CD4-positive, alpha-beta T cell (primary cell): ENCODE data around the gene KCNQ1. TPM values are rescaled to one million over a fixed set of nuclear protein-coding genes. Genes with fewer than 3 reads are reported as not detected.

ENCODE experiments used
- ATAC-seq: fragments of 200-7000 bp; cut with Tn5 transposase; one replicate; pipeline ENCODE4 v1.10.0; 2022; ENCODE audit warnings: mild to moderate bottlenecking; ENCODE audit not compliant: poor library complexity
- CTCF ChIA-PET: fragments of 350-600 bp; sonication (Branson Sonifier 250); formaldehyde crosslinking; loops from one replicate; lab custom pipeline; 2021; ENCODE audit warnings: antibody characterized with exemption, inconsistent platforms; lab: Charles Lee
- POLR2A ChIA-PET: fragments of 350-600 bp; sonication (Branson Sonifier 250); formaldehyde crosslinking; loops from one replicate; lab custom pipeline; 2021; ENCODE audit warnings: antibody characterized with exemption, inconsistent platforms; lab: Charles Lee
- DNase-seq, 14 experiments: peaks; one replicate each; pipeline ENCODE4 v3.0.0-alpha.2; 2013 to 2020; ENCODE audit warnings: mixed read lengths in 2 of 14
- H3K27ac ChIP-seq, 2 donors: one replicate each; pipeline versions ENCODE4 v1.5.1 to v1.7.0; 2013; ENCODE audit warnings: low read length in 2 of 2, low read depth in 1 of 2, mild to moderate bottlenecking in 1 of 2
- H3K27me3 ChIP-seq, 2 experiments: 1 replicate in 1 of 2; 2 replicates in 1 of 2; pipeline versions ENCODE4 v1.6.1 to v1.7.0; 2013; ENCODE audit warnings: low read length in 2 of 2, control low read depth in 1 of 2, mild to moderate bottlenecking in 1 of 2, moderate library complexity in 1 of 2; ENCODE audit not compliant: insufficient read depth in 2 of 2, control insufficient read depth in 1 of 2
- H3K36me3 ChIP-seq: one replicate; pipeline ENCODE4 v1.6.1; 2013; ENCODE audit warnings: low read length, control low read depth; ENCODE audit not compliant: insufficient read depth
- H3K4me1 ChIP-seq: one replicate; pipeline ENCODE4 v1.6.1; 2013; ENCODE audit warnings: low read length, control low read depth; ENCODE audit not compliant: insufficient read depth
- H3K4me3 ChIP-seq: one replicate; pipeline ENCODE4 v1.5.1; 2013; ENCODE audit warnings: mild to moderate bottlenecking, low read length, moderate library complexity
- H3K9me3 ChIP-seq, 2 experiments: 1 replicate in 1 of 2; 2 replicates in 1 of 2; pipeline versions ENCODE4 v1.6.1 to v1.7.0; 2013; ENCODE audit warnings: low read length in 2 of 2, mild to moderate bottlenecking in 2 of 2, control low read depth in 1 of 2, moderate library complexity in 1 of 2; ENCODE audit not compliant: control insufficient read depth in 1 of 2, insufficient read depth in 1 of 2
- H3K27ac Mint-ChIP-seq: one replicate; pipeline ENCODE4 v1.8.0; 2020; ENCODE audit warnings: mixed read lengths
- H3K27me3 Mint-ChIP-seq: one replicate; pipeline ENCODE4 v1.8.0; 2021; ENCODE audit warnings: mixed read lengths
- H3K36me3 Mint-ChIP-seq: one replicate; pipeline ENCODE4 v1.8.0; 2021; ENCODE audit warnings: low read depth, mixed read lengths
- H3K4me1 Mint-ChIP-seq: one replicate; pipeline ENCODE4 v1.8.0; 2021; ENCODE audit warnings: low read depth, mixed read lengths
- H3K4me3 Mint-ChIP-seq: one replicate; pipeline ENCODE4 v1.8.0; 2020; ENCODE audit warnings: mild to moderate bottlenecking, mixed read lengths
- H3K9me3 Mint-ChIP-seq: one replicate; pipeline ENCODE4 v1.8.0; 2020; ENCODE audit warnings: mixed read lengths
- CTCF ChIP-seq: fragments of 200-600 bp; IDR thresholded peaks from one replicate; pipeline ENCODE4 v1.8.0; 2022; ENCODE audit warnings: antibody characterized with exemption, mild to moderate bottlenecking
- intact Hi-C, 2 experiments: fragments of 100-400 bp; cut with DNase I in 1 of 2; cut with micrococcal nuclease in 1 of 2; formaldehyde crosslinking; loops; one replicate each; pipeline versions ENCODE4 v1.15.1 to v1.9.0; 2023 to 2025; cut with DNase I, micrococcal nuclease
- total RNA-seq, 174 experiments: library from RNA in 2 of 174; stranded (reverse) in 2 of 174; gene quantifications; one replicate each; pipeline ENCODE4 v1.2.3 and lab custom pipeline; 2021 to 2026

KCNQ1 gene
- total RNA-seq, 2 experiments from 2014 or later = 31.3 to 33.1 TPM

GRCh38 chr11:2819316-2819715, 374.5 kb downstream of the KCNQ1 start:
- H3K36me3 ChIP-seq = no peaks in the 10 kb centered on the region
- Mint-ChIP-seq H3K36me3 (peaks cover 86% of the 10 kb centered on the region), H3K9me3 (peaks cover 12% of the 10 kb centered on the region), H3K4me1 (no peaks in the 10 kb centered on the region), H3K27me3 (no peaks in the 10 kb centered on the region), H3K4me3 (no peak overlapping the region), H3K27ac (no peak overlapping the region)
- ChIA-PET CTCF (no interaction called here), POLR2A (no interaction called here)
- no peak for ATAC-seq
- TF ChIP-seq CTCF = no peak
- no peaks in the 10 kb centered on the region for H3K4me1 ChIP-seq
- H3K9me3 ChIP-seq = peaks cover 17 to 81% of the 10 kb centered on the region in 2 experiments
- intact Hi-C loops = no loop called here
- no peaks in the 10 kb centered on the region for H3K27me3 ChIP-seq
- H3K27ac ChIP-seq = no peak overlapping the region
- H3K4me3 ChIP-seq = no peak overlapping the region
- no peak for DNase-seq

GRCh38 chr11:2820976-2821375, 376.2 kb downstream of the KCNQ1 start:
- peaks cover 90% of the 10 kb centered on the region for H3K36me3 Mint-ChIP-seq
- H3K27ac Mint-ChIP-seq = no peak overlapping the region
- no peak overlapping the region for H3K4me3 Mint-ChIP-seq
- intact Hi-C loops = no loop called here
- no peaks in the 10 kb centered on the region for H3K27me3 ChIP-seq
- H3K27me3 Mint-ChIP-seq = no peaks in the 10 kb centered on the region
- POLR2A ChIA-PET = no interaction called here
- no peak for ATAC-seq
- no peaks in the 10 kb centered on the region for H3K4me1 ChIP-seq
- H3K4me3 ChIP-seq = no peak overlapping the region
- peaks cover 11% of the 10 kb centered on the region for H3K9me3 Mint-ChIP-seq
- DNase-seq = no peak
- CTCF ChIA-PET = interaction anchor here (0.6 kb wide), 1 partner anchor 189 kb away, joined by 3 read pairs; no protein-coding TSS in a partner anchor
- H3K36me3 ChIP-seq = no peaks in the 10 kb centered on the region
- H3K27ac ChIP-seq = no peak overlapping the region
- H3K4me1 Mint-ChIP-seq = no peaks in the 10 kb centered on the region
- peaks cover 17 to 81% of the 10 kb centered on the region in 2 experiments for H3K9me3 ChIP-seq
- TF ChIP-seq CTCF = no peak

GRCh38 chr11:2821891-2822290, 377.1 kb downstream of the KCNQ1 start:
- H3K36me3 ChIP-seq = no peaks in the 10 kb centered on the region
- no peak overlapping the region for H3K27ac ChIP-seq
- Mint-ChIP-seq H3K4me1 (no peaks in the 10 kb centered on the region), H3K36me3 (peaks cover 88% of the 10 kb centered on the region), H3K9me3 (peaks cover 10% of the 10 kb centered on the region), H3K27ac (no peak overlapping the region), H3K27me3 (no peaks in the 10 kb centered on the region), H3K4me3 (no peak overlapping the region)
- no peak for DNase-seq
- POLR2A ChIA-PET = no interaction called here
- H3K9me3 ChIP-seq = peaks cover 17 to 81% of the 10 kb centered on the region in 2 experiments
- no peak overlapping the region for H3K4me3 ChIP-seq
- no peaks in the 10 kb centered on the region for H3K27me3 ChIP-seq
- H3K4me1 ChIP-seq = no peaks in the 10 kb centered on the region
- TF ChIP-seq CTCF = no peak
- intact Hi-C loops = no loop called here
- ATAC-seq = no peak
- CTCF ChIA-PET = no interaction called here
